GM08714 (cell line): ENCODE results near the gene DCAF7.

Experiments used
- H3K4me3 ChIP-seq: fragments of 200-500 bp; sonication (Bioruptor generic); 2 replicates; pipeline ENCODE4 v1.5.1; 2014; ENCODE audit warnings: mild to moderate bottlenecking, low read length, inconsistent platforms
- ZNF274 ChIP-seq: IDR thresholded peaks from 2 replicates; pipeline ENCODE4 v1.6.1; 2012; ENCODE audit warnings: mild to moderate bottlenecking, low read depth, low read length

The DCAF7 gene

GRCh38 chr17:63634163-63634562 is 83.9 kb downstream of the DCAF7 start:
- H3K4me3 ChIP-seq: no peak overlapping the region
- TF ChIP-seq ZNF274: no peak

GRCh38 chr17:63634816-63635215 is 84.5 kb downstream of the DCAF7 start:
- no peak overlapping the region for H3K4me3 ChIP-seq
- no peak for TF ChIP-seq ZNF274

- H3K4me3 ChIP-seq: no peak overlapping the region
- TF ChIP-seq ZNF274: no peak
These were observed 85.0 kb downstream of the DCAF7 start for GRCh38 chr17:63635290-63635689.

- no peak overlapping the region for H3K4me3 ChIP-seq
- TF ChIP-seq ZNF274: no peak
These were observed 85.5 kb downstream of the DCAF7 start for GRCh38 chr17:63635787-63636186.

- no peak overlapping the region for H3K4me3 ChIP-seq
- no peak for TF ChIP-seq ZNF274
These were observed 88.8 kb downstream of the DCAF7 start for GRCh38 chr17:63639125-63639524.

- TF ChIP-seq ZNF274: no peak
- no peak overlapping the region for H3K4me3 ChIP-seq
These were observed 89.8 kb downstream of the DCAF7 start for GRCh38 chr17:63640038-63640437.

GRCh38 chr17:63641692-63642448 is 91.6 kb downstream of the DCAF7 start:
- no peak for TF ChIP-seq ZNF274
- no peak overlapping the region for H3K4me3 ChIP-seq
